Thyroid gland (tissue), 4 donors: ENCODE results near the gene HSF5. TPM values are rescaled to one million over a fixed set of nuclear protein-coding genes. Genes with fewer than 3 reads are reported as not detected.

Source experiments
- DNase-seq, 2 donors: peaks; one replicate each; pipeline ENCODE4 v3.0.0-alpha.2; 2019
- H3K27ac ChIP-seq, 3 donors: fragments of 200-600 bp; sonication (generic); 1 replicate in 2 of 3; 2 replicates in 1 of 3; pipeline ENCODE4 v1.5.1; 2016 to 2019; ENCODE audit warnings: mild to moderate bottlenecking in 1 of 3, moderate library complexity in 1 of 3
- H3K27me3 ChIP-seq: fragments of 200-600 bp; sonication (generic); one replicate; pipeline ENCODE4 v1.5.1; 2019
- H3K36me3 ChIP-seq, 2 donors: fragments of 200-600 bp; sonication (generic); one replicate each; pipeline ENCODE4 v1.5.1; 2016 to 2019
- H3K4me1 ChIP-seq, 2 donors: fragments of 200-600 bp; sonication (generic); one replicate each; pipeline ENCODE4 v1.5.1; 2017 to 2019
- H3K4me3 ChIP-seq, 3 donors: fragments of 200-600 bp; sonication (generic); replicated peaks in 1 of 3; 1 replicate in 2 of 3; 2 replicates in 1 of 3; pipeline ENCODE4 v1.5.1; 2016; ENCODE audit warnings: mild to moderate bottlenecking in 1 of 3
- H3K9me3 ChIP-seq: fragments of 200-600 bp; sonication (generic); one replicate; pipeline ENCODE4 v1.5.1; 2017
- CTCF ChIP-seq, 6 experiments: fragments of 200-600 bp in 3 of 6; fragments of 450-650 bp in 3 of 6; sonication (generic) in 3 of 6; IDR thresholded peaks; one replicate each; pipeline ENCODE4 v1.5.1; 2016 to 2019; ENCODE audit warnings: antibody characterized with exemption in 6 of 6, mild to moderate bottlenecking in 2 of 6, inconsistent platforms in 1 of 6, moderate library complexity in 1 of 6
- POLR2A ChIP-seq, 2 donors: fragments of 450-650 bp; IDR thresholded peaks; one replicate each; pipeline ENCODE4 v1.6.1; 2017; ENCODE audit warnings: antibody characterized with exemption in 2 of 2, mild to moderate bottlenecking in 2 of 2, moderate library complexity in 1 of 2
- WGBS, 2 donors: methylation state at CpG; one replicate each; pipeline ENCODE4 v1.1.5; 2017; 5-methylcytosine and 5-hydroxymethylcytosine counted together
- intact Hi-C: fragments of 100-400 bp; cut with DNase I; formaldehyde crosslinking; loops from one replicate; pipeline ENCODE4 v1.15.1; 2023
- total RNA-seq, 4 donors: library from RNA; depleted of rRNA; stranded (reverse); fragments of >200 nt; gene quantifications; one replicate each; pipeline ENCODE4 v1.2.3, GENCODE V29; 2016

HSF5 gene
- total RNA-seq, 4 donors from 2014 or later, result 0.10 to 0.25 (median 0.12) TPM

GRCh38 chr17:58417300-58418092 is 70.7 kb downstream of the HSF5 start, which contains the start of gene RNF43:
RNF43 (minus strand) TSS chr17:58417534; CDS start chr17:58415577, 1,957 bp downstream.
- H3K27me3 ChIP-seq, result no peaks in the 10 kb centered on the region
- intact Hi-C loops, result loop anchor here (10.0 kb wide), 1 partner anchor 63 kb away; the partner anchor contains the start of gene SUPT4H1
- peak; percentile 99 for DNase-seq
- H3K36me3 ChIP-seq, result no peaks in the 10 kb centered on the region
- H3K9me3 ChIP-seq, result no peaks in the 10 kb centered on the region
- TF ChIP-seq POLR2A (IDR thresholded peaks at IDR 0.05) (peak in 1 of 2 donors; percentile 92), CTCF (IDR thresholded peaks at IDR 0.05) (peak; percentile 38 to 97 (median 87))
- peak within 1 kb of the TSS in 2 of 3 donors; percentile 30 to 37 for H3K4me3 ChIP-seq
- H3K4me1 ChIP-seq, result peaks cover 3 to 8% of the 10 kb centered on the region in 2 donors
- 2% methylated on average over 8 of the region's 8 CpGs for WGBS, 2 donors
- peak within 1 kb of the TSS; percentile 55 to 73 (median 66) for H3K27ac ChIP-seq

- no peaks in the 10 kb centered on the region for H3K27me3 ChIP-seq
- intact Hi-C loops, result loop anchor here (10.0 kb wide), 1 partner anchor 62 kb away; the partner anchor contains the start of gene SUPT4H1
- peak overlapping the region; percentile 55 to 73 (median 66) for H3K27ac ChIP-seq
- H3K36me3 ChIP-seq, result no peaks in the 10 kb centered on the region
- 20 to 24% methylated on average over 6 of the region's 6 CpGs for WGBS, 2 donors
- peak; percentile 1 to 3 for DNase-seq
- no peaks in the 10 kb centered on the region for H3K9me3 ChIP-seq
- TF ChIP-seq POLR2A (IDR thresholded peaks at IDR 0.05) (no peak), CTCF (IDR thresholded peaks at IDR 0.05) (no peak)
- peaks cover 7 to 8% of the 10 kb centered on the region in 2 donors for H3K4me1 ChIP-seq
- H3K4me3 ChIP-seq, result peak overlapping the region in 2 of 3 donors; percentile 30 to 37
Observed at GRCh38 chr17:58416937-58417299, 71.3 kb downstream of the HSF5 start.

- WGBS, 2 donors, result 51 to 57% methylated on average over 4 of the region's 4 CpGs
Observed at GRCh38 chr17:58416396-58416795, 71.8 kb downstream of the HSF5 start.

GRCh38 chr17:58415371-58416055 is 72.7 kb downstream of the HSF5 start:
- intact Hi-C loops, result loop anchor here (10.0 kb wide), 1 partner anchor 61 kb away; the partner anchor contains the start of gene SUPT4H1
- Histone ChIP-seq H3K4me3 (no peak overlapping the region), H3K9me3 (no peaks in the 10 kb centered on the region), H3K27me3 (no peaks in the 10 kb centered on the region), H3K4me1 (peaks cover 8% of the 10 kb centered on the region in 2 donors), H3K36me3 (no peaks in the 10 kb centered on the region), H3K27ac (no peak overlapping the region)
- 55 to 76% methylated on average over 6 of the region's 6 CpGs for WGBS, 2 donors
- DNase-seq, result peak; percentile 30 to 43
- TF ChIP-seq POLR2A (IDR thresholded peaks at IDR 0.05), result no peak
- TF ChIP-seq CTCF (IDR thresholded peaks at IDR 0.05), result peak in 1 of 6 experiments; percentile 9

More at GRCh38 chr17:58416396-58416795, 71.8 kb downstream of the HSF5 start:
- TF ChIP-seq POLR2A (IDR thresholded peaks at IDR 0.05), result no peak
- no peak for TF ChIP-seq CTCF (IDR thresholded peaks at IDR 0.05)
- H3K27me3 ChIP-seq, result no peaks in the 10 kb centered on the region
- no peak overlapping the region for H3K27ac ChIP-seq
- no peaks in the 10 kb centered on the region for H3K9me3 ChIP-seq
- peak overlapping the region in 1 of 3 donors; percentile 37 for H3K4me3 ChIP-seq
- intact Hi-C loops, result loop anchor here (10.0 kb wide), 1 partner anchor 62 kb away; the partner anchor contains the start of gene SUPT4H1
- H3K36me3 ChIP-seq, result no peaks in the 10 kb centered on the region
- DNase-seq, result no peak
- H3K4me1 ChIP-seq, result peaks cover 8% of the 10 kb centered on the region in 2 donors
